ENCODE results near the gene THAP7.
A peak's percentile ranks its signal among the peaks of the same experiment; 100 is the strongest.

Gene THAP7

GRCh38 chr22:20965888-20966855 lies 35.7 kb downstream of the THAP7 start:
- Histone ChIP-seq H3K36me3 (replicated peaks; ENCODE audit: low read depth, low read length) (no peaks in the 10 kb centered on the region), H3K4me3 (ENCODE audit: low read length) (no peak overlapping the region), H3K4me1 (ENCODE audit: low read length) (peaks cover 15% of the 10 kb centered on the region), H2AFZ (ENCODE audit: low read depth, low read length) (no peak overlapping the region), H3K27me3 (ENCODE audit: low read depth, low read length) (peaks cover 20% of the 10 kb centered on the region), H3K9me3 (ENCODE audit: insufficient read depth, low read length) (no peaks in the 10 kb centered on the region), H3K9ac (ENCODE audit: low read length) (no peak overlapping the region), H4K20me1 (ENCODE audit: insufficient read depth, low read length) (no peaks in the 10 kb centered on the region), H3K4me2 (ENCODE audit: low read length) (0 out of 2 replicates have a peak overlapping the region, but pooled peaks have one; percentile 96), H3K27ac (ENCODE audit: low read length) (no peak overlapping the region), H3K79me2 (ENCODE audit: low read length) (no peaks in the 10 kb centered on the region)
- TF ChIP-seq EZH2phosphoT487 (IDR thresholded peaks at IDR 0.05; ENCODE audit: low read depth) (no peak), CTCF (IDR thresholded peaks at IDR 0.05; ENCODE audit: low read depth, low read length) (no peak)

- H3K79me2 ChIP-seq (ENCODE audit: low read length): no peaks in the 10 kb centered on the region
- H4K20me1 ChIP-seq (ENCODE audit: insufficient read depth, low read length): no peaks in the 10 kb centered on the region
- peak overlapping the region; percentile 78 for H3K4me3 ChIP-seq (ENCODE audit: low read length)
- no peak overlapping the region for H3K27ac ChIP-seq (ENCODE audit: low read length)
- H3K9ac ChIP-seq (ENCODE audit: low read length): peak overlapping the region; percentile 38; the same call in 1 of the 2 replicates
- H3K4me2 ChIP-seq (ENCODE audit: low read length): peak overlapping the region; percentile 96
- H3K4me1 ChIP-seq (ENCODE audit: low read length): peaks cover 15% of the 10 kb centered on the region
- H3K27me3 ChIP-seq (ENCODE audit: low read depth, low read length): peaks cover 20% of the 10 kb centered on the region
- H3K36me3 ChIP-seq (replicated peaks; ENCODE audit: low read depth, low read length): no peaks in the 10 kb centered on the region
- H2AFZ ChIP-seq (ENCODE audit: low read depth, low read length): no peak overlapping the region; the same call in 1 of the 2 replicates
- TF ChIP-seq CTCF (IDR thresholded peaks at IDR 0.05; ENCODE audit: low read depth, low read length) (no peak), EZH2phosphoT487 (IDR thresholded peaks at IDR 0.05; ENCODE audit: low read depth) (no peak)
- no peaks in the 10 kb centered on the region for H3K9me3 ChIP-seq (ENCODE audit: insufficient read depth, low read length)
Observed at GRCh38 chr22:20965104-20965887, 36.6 kb downstream of the THAP7 start.

- Histone ChIP-seq H3K27me3 (ENCODE audit: low read depth, low read length) (peaks cover 20% of the 10 kb centered on the region), H3K9me3 (ENCODE audit: insufficient read depth, low read length) (no peaks in the 10 kb centered on the region), H3K4me3 (ENCODE audit: low read length) (peak overlapping the region; percentile 65), H3K79me2 (ENCODE audit: low read length) (no peaks in the 10 kb centered on the region), H2AFZ (ENCODE audit: low read depth, low read length) (peak overlapping the region; percentile 52; the same call in 1 of the 2 replicates), H4K20me1 (ENCODE audit: insufficient read depth, low read length) (no peaks in the 10 kb centered on the region), H3K4me1 (ENCODE audit: low read length) (peaks cover 15% of the 10 kb centered on the region), H3K9ac (ENCODE audit: low read length) (0 out of 2 replicates have a peak overlapping the region, but pooled peaks have one; percentile 10), H3K36me3 (replicated peaks; ENCODE audit: low read depth, low read length) (no peaks in the 10 kb centered on the region), H3K27ac (ENCODE audit: low read length) (no peak overlapping the region), H3K4me2 (ENCODE audit: low read length) (peak overlapping the region; percentile 60)
- no peak for TF ChIP-seq CTCF (IDR thresholded peaks at IDR 0.05; ENCODE audit: low read depth, low read length)
- no peak for TF ChIP-seq EZH2phosphoT487 (IDR thresholded peaks at IDR 0.05; ENCODE audit: low read depth)
Observed at GRCh38 chr22:20964799-20965103, 37.2 kb downstream of the THAP7 start.
